ENCODE measurements around the gene MAPK14. TPM values are rescaled to one million over a fixed set of nuclear protein-coding genes. Genes with fewer than 3 reads are reported as not detected.
A peak's percentile ranks its signal among the peaks of the same experiment; 100 is the strongest.

Gene MAPK14
- total and polyA plus RNA-seq, 2 of the 4 experiments (the other 2 are of a cell fraction), result 28.4 to 74.4 TPM

GRCh38 chr6:36139431-36139830 is 111.8 kb downstream of the MAPK14 start:
- no peak overlapping the region for H2BK5ac ChIP-seq (ENCODE audit: low read depth, low read length, poor library complexity, severe bottlenecking)
- no peak overlapping the region for H4K5ac ChIP-seq (ENCODE audit: low read depth, low read length)
- no peak overlapping the region for H2AK9ac ChIP-seq (replicated peaks; ENCODE audit: low read depth, low read length, poor library complexity)
- H3K14ac ChIP-seq (replicated peaks; ENCODE audit: low read depth, low read length), result no peak overlapping the region
- no peak overlapping the region for H2AFZ ChIP-seq (replicated peaks; ENCODE audit: low read length, poor library complexity)
- no TSS peak for BruUV-seq (replicated peaks)
- no peak overlapping the region for H3K4me2 ChIP-seq (ENCODE audit: low read depth, low read length)
- no peak overlapping the region for H3K4me3 ChIP-seq (ENCODE audit: insufficient read depth, low read depth, low read length)
- H2BK15ac ChIP-seq (ENCODE audit: low read depth, low read length), result no peak overlapping the region
- in situ Hi-C loops (cut with MboI; ENCODE audit: low sequenced_read_pairs), result no loop called here
- dilution Hi-C loops (cut with HindIII; ENCODE audit: low sequenced_read_pairs, unreplicated experiment), result no loop called here
- no peak overlapping the region for H3K4ac ChIP-seq (ENCODE audit: low read depth, low read length)
- DNase-seq (no peak), ATAC-seq (ENCODE audit: low read depth) (no peak)
- 0 out of 2 replicates have a peak, but pooled peaks cover 4% of the 10 kb centered on the region for H3K9me1 ChIP-seq (ENCODE audit: insufficient read depth, low read length)
- H4K8ac ChIP-seq (ENCODE audit: low read depth in 2 of 2, low read length in 2 of 2), result no peak overlapping the region
- no peak overlapping the region for H3K9ac ChIP-seq (ENCODE audit: low read depth, low read length)
- H3K56ac ChIP-seq (ENCODE audit: extremely low read depth, insufficient read depth, low read length), result no peak overlapping the region
- intact Hi-C loops (cut with micrococcal nuclease), result no loop called here
- H4K91ac ChIP-seq (ENCODE audit: insufficient read depth, low read depth, low read length), result no peak overlapping the region
- H3K27ac ChIP-seq (ENCODE audit: insufficient read depth, low read length), result no peak overlapping the region
- CTCF ChIA-PET, result interaction anchor here (0.6 kb wide), 1 partner anchor 8 kb away, joined by 3 read pairs; no protein-coding TSS in a partner anchor
- H2AK5ac ChIP-seq (ENCODE audit: low read depth, low read length), result no peak overlapping the region
- H3K4me1 ChIP-seq (ENCODE audit: control insufficient read depth, insufficient read depth, low read length), result 0 out of 2 replicates have a peak, but pooled peaks cover 2% of the 10 kb centered on the region
- H3K36me3 ChIP-seq (ENCODE audit: control insufficient read depth, insufficient read depth, low read length), result peaks cover 4% of the 10 kb centered on the region
- WGBS, 2 experiments (ENCODE audit: extremely low coverage in 2 of 2, insufficient read length in 1 of 2), result 50% methylated on average over 1 of the region's 7 CpGs; no CpG with 5 or more reads in 1 of the 2 experiments
- H2BK20ac ChIP-seq (ENCODE audit: low read depth, low read length), result no peak overlapping the region
- TF ChIP-seq BHLHE40 (IDR thresholded peaks at IDR 0.05; ENCODE audit: low read depth, low read length), result no peak
- TF ChIP-seq CTCF (conservative IDR thresholded peaks at IDR 0.05; ENCODE audit: low read depth, low read length), result peak; percentile 30; the same call in 1 of the 2 replicates
- no peaks in the 10 kb centered on the region for H4K20me1 ChIP-seq (ENCODE audit: insufficient read depth, low read length)
- H2BK120ac ChIP-seq (ENCODE audit: low read depth, low read length), result no peak overlapping the region
- no peaks in the 10 kb centered on the region for H3K9me3 ChIP-seq (ENCODE audit: control insufficient read depth, insufficient read depth, low read length)
- H3K23ac ChIP-seq (ENCODE audit: low read depth, low read length), result no peak overlapping the region
- no peak overlapping the region for H3K18ac ChIP-seq (ENCODE audit: low read depth, low read length)
- POLR2A ChIA-PET (ENCODE audit: unreplicated experiment), result no interaction called here
- no peaks in the 10 kb centered on the region for H3K27me3 ChIP-seq (ENCODE audit: control insufficient read depth, insufficient read depth, low read length)
- no peaks in the 10 kb centered on the region for H3K79me1 ChIP-seq (ENCODE audit: low read depth in 1 of 2, low read length in 2 of 2)
